WTC11 (cell line): ENCODE data around the gene TSG101. TPM values are rescaled to one million over a fixed set of nuclear protein-coding genes. Genes with fewer than 3 reads are reported as not detected.

ENCODE experiments used
- ATAC-seq: fragments of 200-7000 bp; cut with Tn5 transposase; 2 replicates; pipeline ENCODE4 v1.10.0; 2021; ENCODE audit warnings: mild to moderate bottlenecking, moderate library complexity
- CTCF ChIA-PET: fragments of 300-600 bp; sonication (Branson Sonifier 250); formaldehyde crosslinking; loops from one replicate; lab custom pipeline; 2021; ENCODE audit warnings: antibody characterized with exemption; lab: Charles Lee
- POLR2A ChIA-PET: fragments of 350-600 bp; sonication (Branson Sonifier 250); formaldehyde crosslinking; loops from one replicate; lab custom pipeline; 2021; ENCODE audit warnings: antibody characterized with exemption; lab: Charles Lee
- DNase-seq: peaks from one replicate; pipeline ENCODE4 v3.0.0; 2021; ENCODE audit warnings: low spot score
- H3K27ac Mint-ChIP-seq: 2 replicates; pipeline ENCODE4 v1.8.0; 2021; ENCODE audit warnings: mixed read lengths
- H3K27me3 Mint-ChIP-seq: 2 replicates; pipeline ENCODE4 v1.8.0; 2021; ENCODE audit warnings: low read depth, mild to moderate bottlenecking, moderate library complexity, mixed read lengths
- H3K36me3 Mint-ChIP-seq: 2 replicates; pipeline ENCODE4 v1.8.0; 2021; ENCODE audit warnings: mixed read lengths
- H3K4me1 Mint-ChIP-seq: 2 replicates; pipeline ENCODE4 v1.8.0; 2022; ENCODE audit warnings: mixed read lengths
- H3K4me3 Mint-ChIP-seq: 2 replicates; pipeline ENCODE4 v1.8.0; 2021; ENCODE audit warnings: mild to moderate bottlenecking, moderate library complexity, mixed read lengths
- H3K9me3 Mint-ChIP-seq: 2 replicates; pipeline ENCODE4 v1.8.0; 2021; ENCODE audit warnings: mixed read lengths
- GABPB1 ChIP-seq: sonication (generic); formaldehyde crosslinking; IDR thresholded peaks from 2 replicates; pipeline ENCODE4 v1.8.1; 2023; ENCODE audit warnings: mild to moderate bottlenecking, missing genetic modification reagents
- GTF2I ChIP-seq: fragments of 250-450 bp; sonication (Bioruptor Pico); conservative IDR thresholded peaks from 2 replicates; pipeline ENCODE4 v1.4.0; 2021; ENCODE audit warnings: mild to moderate bottlenecking
- JAZF1 ChIP-seq: fragments of 250-450 bp; sonication (Bioruptor Pico); IDR thresholded peaks from 2 replicates; pipeline ENCODE4 v1.9.0; 2021; ENCODE audit warnings: moderate library complexity, mild to moderate bottlenecking, inconsistent platforms
- JUN ChIP-seq: sonication (generic); formaldehyde crosslinking; IDR thresholded peaks from 2 replicates; pipeline ENCODE4 v1.8.0; 2023; ENCODE audit warnings: mild to moderate bottlenecking, missing genetic modification reagents
- NR3C1 ChIP-seq: sonication (generic); formaldehyde crosslinking; conservative IDR thresholded peaks from 2 replicates; pipeline ENCODE4 v1.8.1; 2023; ENCODE audit warnings: low read depth, mild to moderate bottlenecking, missing genetic modification reagents
- SMAD3 ChIP-seq: sonication (generic); formaldehyde crosslinking; IDR thresholded peaks from 2 replicates; pipeline ENCODE4 v1.8.0; 2022; ENCODE audit warnings: missing genetic modification reagents, mild to moderate bottlenecking, borderline replicate concordance
- SP1 ChIP-seq: sonication (generic); formaldehyde crosslinking; conservative IDR thresholded peaks from 2 replicates; pipeline ENCODE4 v1.8.1; 2022; ENCODE audit warnings: missing genetic modification reagents
- TCF7 ChIP-seq: sonication (generic); formaldehyde crosslinking; IDR thresholded peaks from 2 replicates; pipeline ENCODE4 v1.8.0; 2022; ENCODE audit warnings: mild to moderate bottlenecking, low read depth, missing genetic modification reagents, moderate library complexity
- TEAD1 ChIP-seq: sonication (generic); formaldehyde crosslinking; IDR thresholded peaks from 2 replicates; pipeline ENCODE4 v1.8.0; 2022; ENCODE audit warnings: mild to moderate bottlenecking, missing genetic modification reagents
- TEAD4 ChIP-seq: sonication (generic); formaldehyde crosslinking; IDR thresholded peaks from 2 replicates; pipeline ENCODE4 v1.8.0; 2022; ENCODE audit warnings: mild to moderate bottlenecking, missing genetic modification reagents
- TP53 ChIP-seq: sonication (generic); formaldehyde crosslinking; IDR thresholded peaks from 2 replicates; pipeline ENCODE4 v1.8.1; 2023; ENCODE audit warnings: mild to moderate bottlenecking, missing genetic modification reagents
- ZNF317 ChIP-seq: sonication (generic); formaldehyde crosslinking; IDR thresholded peaks from 2 replicates; pipeline ENCODE4 v1.8.1; 2023; ENCODE audit warnings: low read depth, mild to moderate bottlenecking, moderate library complexity, missing genetic modification reagents, borderline replicate concordance
- ZNF671 ChIP-seq: fragments of 250-450 bp; sonication (Bioruptor Pico); IDR thresholded peaks from 2 replicates; pipeline ENCODE4 v1.8.0; 2021; ENCODE audit warnings: mild to moderate bottlenecking
- total RNA-seq: library from RNA; stranded (reverse); gene quantifications from 3 replicates; pipeline ENCODE4 v1.2.3, GENCODE V29; 2021
- TF ChIP-seq, protein P1 (sequence below): sonication (generic); formaldehyde crosslinking; IDR thresholded peaks from 2 replicates; pipeline ENCODE4 v1.8.1; 2023; ENCODE audit warnings: mild to moderate bottlenecking, missing genetic modification reagents
- TF ChIP-seq, protein P2 (sequence below): sonication (generic); formaldehyde crosslinking; IDR thresholded peaks from 2 replicates; pipeline ENCODE4 v1.8.0; 2023; ENCODE audit warnings: mild to moderate bottlenecking, missing genetic modification reagents
- TF ChIP-seq, protein P3 (sequence below): sonication (generic); formaldehyde crosslinking; IDR thresholded peaks from 2 replicates; pipeline ENCODE4 v1.8.0; 2022; ENCODE audit warnings: mild to moderate bottlenecking, missing genetic modification reagents
- TF ChIP-seq, protein P4 (sequence below): sonication (generic); formaldehyde crosslinking; IDR thresholded peaks from 2 replicates; pipeline ENCODE4 v1.8.0; 2023; ENCODE audit warnings: missing genetic modification reagents, mild to moderate bottlenecking, borderline replicate concordance
- TF ChIP-seq, protein P5 (sequence below): sonication (generic); formaldehyde crosslinking; conservative IDR thresholded peaks from 2 replicates; pipeline ENCODE4 v1.8.1; 2022; ENCODE audit warnings: mild to moderate bottlenecking, missing genetic modification reagents
- TF ChIP-seq, protein P6 (sequence below): sonication (generic); formaldehyde crosslinking; IDR thresholded peaks from 2 replicates; pipeline ENCODE4 v1.8.1; 2022; ENCODE audit warnings: missing genetic modification reagents, borderline replicate concordance

TSG101 gene
- total RNA-seq, 1 experiment from 2014 or later = 41.7 TPM

DNA sequence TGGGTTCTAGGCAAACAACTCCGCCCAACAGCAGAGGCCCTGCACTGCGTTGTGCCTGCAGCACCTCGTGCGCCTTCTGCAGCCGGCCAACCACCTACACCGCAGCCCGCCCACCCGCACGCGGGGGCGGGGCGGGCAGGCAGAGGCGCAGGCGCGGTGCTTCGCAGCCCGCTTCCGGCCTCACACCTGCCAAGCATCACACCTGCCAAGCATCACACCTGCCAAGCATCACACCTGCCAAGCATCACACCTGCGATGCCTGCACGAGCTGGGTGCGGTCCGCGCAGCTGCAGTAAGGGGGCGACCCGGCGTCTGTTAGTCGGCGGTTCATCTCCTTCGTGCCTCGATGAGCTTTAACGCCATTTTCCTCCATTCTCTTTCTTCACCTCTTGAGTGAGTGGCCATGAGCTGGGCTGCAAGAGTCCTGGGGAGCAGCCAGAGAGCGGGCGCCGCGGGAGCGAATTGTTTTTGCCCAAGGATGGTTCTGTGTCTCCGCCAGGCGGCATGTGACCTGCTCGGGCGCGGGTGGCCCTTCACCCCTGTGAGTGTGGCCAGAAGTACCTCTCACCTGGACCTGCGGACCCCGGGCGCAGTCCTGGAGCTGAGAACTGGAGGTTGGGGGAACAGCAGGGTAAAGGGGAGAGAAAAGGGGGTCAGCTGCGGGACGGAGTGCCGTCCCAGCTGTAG lies 70.9 kb downstream of the TSG101 start, which contains the start of gene LDHAL6A:
TSS of gene LDHAL6A (plus strand) at position 171 of the 687 bp plus-strand sequence. CDS start 825 bp downstream, outside the sequence.
- POLR2A ChIA-PET = interaction anchor here (0.5 kb wide), 1 partner anchor 99 kb away, joined by 4 read pairs; no protein-coding TSS in a partner anchor
- DNase-seq = peak; percentile 20
- no peak within 1 kb of the TSS for H3K27ac Mint-ChIP-seq
- CTCF ChIA-PET = interaction anchor here (0.6 to 0.8 kb wide), 3 partner anchors 70 to 340 kb away, joined by 3 to 4 read pairs (median 3); no protein-coding TSS in a partner anchor
- no peaks in the 10 kb centered on the region for H3K36me3 Mint-ChIP-seq
- no peaks in the 10 kb centered on the region for H3K4me1 Mint-ChIP-seq
- TF ChIP-seq, protein P1, sequence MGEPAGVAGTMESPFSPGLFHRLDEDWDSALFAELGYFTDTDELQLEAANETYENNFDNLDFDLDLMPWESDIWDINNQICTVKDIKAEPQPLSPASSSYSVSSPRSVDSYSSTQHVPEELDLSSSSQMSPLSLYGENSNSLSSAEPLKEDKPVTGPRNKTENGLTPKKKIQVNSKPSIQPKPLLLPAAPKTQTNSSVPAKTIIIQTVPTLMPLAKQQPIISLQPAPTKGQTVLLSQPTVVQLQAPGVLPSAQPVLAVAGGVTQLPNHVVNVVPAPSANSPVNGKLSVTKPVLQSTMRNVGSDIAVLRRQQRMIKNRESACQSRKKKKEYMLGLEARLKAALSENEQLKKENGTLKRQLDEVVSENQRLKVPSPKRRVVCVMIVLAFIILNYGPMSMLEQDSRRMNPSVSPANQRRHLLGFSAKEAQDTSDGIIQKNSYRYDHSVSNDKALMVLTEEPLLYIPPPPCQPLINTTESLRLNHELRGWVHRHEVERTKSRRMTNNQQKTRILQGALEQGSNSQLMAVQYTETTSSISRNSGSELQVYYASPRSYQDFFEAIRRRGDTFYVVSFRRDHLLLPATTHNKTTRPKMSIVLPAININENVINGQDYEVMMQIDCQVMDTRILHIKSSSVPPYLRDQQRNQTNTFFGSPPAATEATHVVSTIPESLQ (CRISPR knock-in tag) = no peak
- TF ChIP-seq SP1 (CRISPR knock-in tag) = no peak
- 0 out of 2 replicates have a peak, but pooled peaks have one; percentile 24 for TF ChIP-seq ZNF317 (CRISPR knock-in tag)
- TF ChIP-seq, protein P2, sequence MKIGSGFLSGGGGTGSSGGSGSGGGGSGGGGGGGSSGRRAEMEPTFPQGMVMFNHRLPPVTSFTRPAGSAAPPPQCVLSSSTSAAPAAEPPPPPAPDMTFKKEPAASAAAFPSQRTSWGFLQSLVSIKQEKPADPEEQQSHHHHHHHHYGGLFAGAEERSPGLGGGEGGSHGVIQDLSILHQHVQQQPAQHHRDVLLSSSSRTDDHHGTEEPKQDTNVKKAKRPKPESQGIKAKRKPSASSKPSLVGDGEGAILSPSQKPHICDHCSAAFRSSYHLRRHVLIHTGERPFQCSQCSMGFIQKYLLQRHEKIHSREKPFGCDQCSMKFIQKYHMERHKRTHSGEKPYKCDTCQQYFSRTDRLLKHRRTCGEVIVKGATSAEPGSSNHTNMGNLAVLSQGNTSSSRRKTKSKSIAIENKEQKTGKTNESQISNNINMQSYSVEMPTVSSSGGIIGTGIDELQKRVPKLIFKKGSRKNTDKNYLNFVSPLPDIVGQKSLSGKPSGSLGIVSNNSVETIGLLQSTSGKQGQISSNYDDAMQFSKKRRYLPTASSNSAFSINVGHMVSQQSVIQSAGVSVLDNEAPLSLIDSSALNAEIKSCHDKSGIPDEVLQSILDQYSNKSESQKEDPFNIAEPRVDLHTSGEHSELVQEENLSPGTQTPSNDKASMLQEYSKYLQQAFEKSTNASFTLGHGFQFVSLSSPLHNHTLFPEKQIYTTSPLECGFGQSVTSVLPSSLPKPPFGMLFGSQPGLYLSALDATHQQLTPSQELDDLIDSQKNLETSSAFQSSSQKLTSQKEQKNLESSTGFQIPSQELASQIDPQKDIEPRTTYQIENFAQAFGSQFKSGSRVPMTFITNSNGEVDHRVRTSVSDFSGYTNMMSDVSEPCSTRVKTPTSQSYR = no peak
- TF ChIP-seq, protein P3, sequence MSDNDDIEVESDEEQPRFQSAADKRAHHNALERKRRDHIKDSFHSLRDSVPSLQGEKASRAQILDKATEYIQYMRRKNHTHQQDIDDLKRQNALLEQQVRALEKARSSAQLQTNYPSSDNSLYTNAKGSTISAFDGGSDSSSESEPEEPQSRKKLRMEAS (CRISPR knock-in tag) = peak; percentile 34; the same call in 1 of the 2 replicates
- 0 out of 2 replicates have a peak, but pooled peaks have one; percentile 31 for TF ChIP-seq TP53 (CRISPR knock-in tag)
- no peaks in the 10 kb centered on the region for H3K9me3 Mint-ChIP-seq
- peaks cover 13% of the 10 kb centered on the region for H3K27me3 Mint-ChIP-seq
- H3K4me3 Mint-ChIP-seq = no peak within 1 kb of the TSS
- ATAC-seq = peak; percentile 77

DNA sequence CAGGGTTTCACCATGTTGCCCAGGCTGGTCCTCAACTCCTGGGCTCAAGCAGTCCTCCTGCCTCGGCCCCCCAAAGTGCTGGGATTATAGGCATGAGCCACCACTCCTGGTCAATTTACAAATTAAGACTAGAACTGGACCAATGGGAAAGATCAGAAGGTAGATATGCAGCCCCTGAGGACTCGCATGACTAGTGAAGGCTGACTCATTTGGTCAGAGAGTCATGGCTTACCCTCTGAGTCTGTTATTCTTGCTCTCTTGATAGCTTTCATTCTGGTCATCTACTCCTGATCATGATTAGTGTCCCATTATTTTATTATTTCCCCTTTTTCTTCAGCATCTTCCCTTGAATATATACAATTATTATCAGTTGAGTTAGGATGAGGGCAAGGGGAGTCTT lies 73.8 kb downstream of the TSG101 start:
- H3K27ac Mint-ChIP-seq = no peak overlapping the region
- DNase-seq (no peak), ATAC-seq (no peak)
- H3K9me3 Mint-ChIP-seq = no peaks in the 10 kb centered on the region
- no peaks in the 10 kb centered on the region for H3K4me1 Mint-ChIP-seq
- CTCF ChIA-PET = interaction anchor here (2.0 kb wide), 1 partner anchor 43 kb away, joined by 5 read pairs; no protein-coding TSS in a partner anchor
- POLR2A ChIA-PET = no interaction called here
- H3K36me3 Mint-ChIP-seq = no peaks in the 10 kb centered on the region
- H3K27me3 Mint-ChIP-seq = peaks cover 13% of the 10 kb centered on the region
- H3K4me3 Mint-ChIP-seq = no peak overlapping the region
- TF ChIP-seq JAZF1 (CRISPR knock-in tag) (no peak), GABPB1 (CRISPR knock-in tag) (no peak), NR3C1 (CRISPR knock-in tag) (no peak), JUN (CRISPR knock-in tag) (no peak), SMAD3 (CRISPR knock-in tag) (no peak), ZNF671 (CRISPR knock-in tag) (no peak), GTF2I (CRISPR knock-in tag) (no peak), TEAD1 (CRISPR knock-in tag) (no peak), TEAD4 (CRISPR knock-in tag) (no peak), TCF7 (no peak)
- TF ChIP-seq, protein P4, sequence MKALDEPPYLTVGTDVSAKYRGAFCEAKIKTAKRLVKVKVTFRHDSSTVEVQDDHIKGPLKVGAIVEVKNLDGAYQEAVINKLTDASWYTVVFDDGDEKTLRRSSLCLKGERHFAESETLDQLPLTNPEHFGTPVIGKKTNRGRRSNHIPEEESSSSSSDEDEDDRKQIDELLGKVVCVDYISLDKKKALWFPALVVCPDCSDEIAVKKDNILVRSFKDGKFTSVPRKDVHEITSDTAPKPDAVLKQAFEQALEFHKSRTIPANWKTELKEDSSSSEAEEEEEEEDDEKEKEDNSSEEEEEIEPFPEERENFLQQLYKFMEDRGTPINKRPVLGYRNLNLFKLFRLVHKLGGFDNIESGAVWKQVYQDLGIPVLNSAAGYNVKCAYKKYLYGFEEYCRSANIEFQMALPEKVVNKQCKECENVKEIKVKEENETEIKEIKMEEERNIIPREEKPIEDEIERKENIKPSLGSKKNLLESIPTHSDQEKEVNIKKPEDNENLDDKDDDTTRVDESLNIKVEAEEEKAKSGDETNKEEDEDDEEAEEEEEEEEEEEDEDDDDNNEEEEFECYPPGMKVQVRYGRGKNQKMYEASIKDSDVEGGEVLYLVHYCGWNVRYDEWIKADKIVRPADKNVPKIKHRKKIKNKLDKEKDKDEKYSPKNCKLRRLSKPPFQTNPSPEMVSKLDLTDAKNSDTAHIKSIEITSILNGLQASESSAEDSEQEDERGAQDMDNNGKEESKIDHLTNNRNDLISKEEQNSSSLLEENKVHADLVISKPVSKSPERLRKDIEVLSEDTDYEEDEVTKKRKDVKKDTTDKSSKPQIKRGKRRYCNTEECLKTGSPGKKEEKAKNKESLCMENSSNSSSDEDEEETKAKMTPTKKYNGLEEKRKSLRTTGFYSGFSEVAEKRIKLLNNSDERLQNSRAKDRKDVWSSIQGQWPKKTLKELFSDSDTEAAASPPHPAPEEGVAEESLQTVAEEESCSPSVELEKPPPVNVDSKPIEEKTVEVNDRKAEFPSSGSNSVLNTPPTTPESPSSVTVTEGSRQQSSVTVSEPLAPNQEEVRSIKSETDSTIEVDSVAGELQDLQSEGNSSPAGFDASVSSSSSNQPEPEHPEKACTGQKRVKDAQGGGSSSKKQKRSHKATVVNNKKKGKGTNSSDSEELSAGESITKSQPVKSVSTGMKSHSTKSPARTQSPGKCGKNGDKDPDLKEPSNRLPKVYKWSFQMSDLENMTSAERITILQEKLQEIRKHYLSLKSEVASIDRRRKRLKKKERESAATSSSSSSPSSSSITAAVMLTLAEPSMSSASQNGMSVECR (CRISPR knock-in tag) = no peak
- TF ChIP-seq, protein P2 = no peak
- TF ChIP-seq, protein P5, sequence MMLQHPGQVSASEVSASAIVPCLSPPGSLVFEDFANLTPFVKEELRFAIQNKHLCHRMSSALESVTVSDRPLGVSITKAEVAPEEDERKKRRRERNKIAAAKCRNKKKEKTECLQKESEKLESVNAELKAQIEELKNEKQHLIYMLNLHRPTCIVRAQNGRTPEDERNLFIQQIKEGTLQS (CRISPR knock-in tag) = no peak
- TF ChIP-seq, protein P6, sequence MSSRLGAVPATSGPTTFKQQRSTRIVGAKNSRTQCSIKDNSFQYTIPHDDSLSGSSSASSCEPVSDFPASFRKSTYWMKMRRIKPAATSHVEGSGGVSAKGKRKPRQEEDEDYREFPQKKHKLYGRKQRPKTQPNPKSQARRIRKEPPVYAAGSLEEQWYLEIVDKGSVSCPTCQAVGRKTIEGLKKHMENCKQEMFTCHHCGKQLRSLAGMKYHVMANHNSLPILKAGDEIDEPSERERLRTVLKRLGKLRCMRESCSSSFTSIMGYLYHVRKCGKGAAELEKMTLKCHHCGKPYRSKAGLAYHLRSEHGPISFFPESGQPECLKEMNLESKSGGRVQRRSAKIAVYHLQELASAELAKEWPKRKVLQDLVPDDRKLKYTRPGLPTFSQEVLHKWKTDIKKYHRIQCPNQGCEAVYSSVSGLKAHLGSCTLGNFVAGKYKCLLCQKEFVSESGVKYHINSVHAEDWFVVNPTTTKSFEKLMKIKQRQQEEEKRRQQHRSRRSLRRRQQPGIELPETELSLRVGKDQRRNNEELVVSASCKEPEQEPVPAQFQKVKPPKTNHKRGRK (CRISPR knock-in tag) = no peak
